C4-2B (cell line): Measurements from ENCODE around the gene DHTKD1.

ENCODE experiments used
- H3K27ac ChIP-seq: fragments of 450-650 bp; 2 replicates; pipeline ENCODE4 v1.5.1; 2017
- ZFX ChIP-seq: fragments of 450-650 bp; IDR thresholded peaks from 2 replicates; pipeline ENCODE4 v1.6.1; 2017
- TF ChIP-seq, protein P1 (sequence below): fragments of 450-650 bp; conservative IDR thresholded peaks from 2 replicates; pipeline ENCODE4 v1.5.1; 2017; ENCODE audit warnings: mild to moderate bottlenecking

DHTKD1 gene

DNA sequence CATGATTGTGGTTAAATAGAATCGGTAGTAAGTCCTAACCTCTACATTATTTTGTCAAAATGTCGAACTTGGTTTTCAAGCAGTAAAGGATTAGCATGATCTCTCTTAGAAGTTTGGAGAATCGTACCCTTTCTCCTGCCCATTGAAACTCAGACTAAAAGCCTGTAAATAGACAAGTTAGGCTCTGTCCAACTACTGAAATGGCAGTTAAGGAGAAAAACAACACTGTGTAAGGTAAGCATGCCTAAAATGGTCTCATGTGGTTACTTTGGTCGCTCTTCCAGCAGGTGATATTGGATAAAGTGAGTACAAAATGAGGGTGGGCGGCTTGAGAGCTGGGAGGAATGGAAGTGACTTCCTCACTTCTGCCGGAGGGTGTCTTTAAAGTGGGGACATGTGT is 85.8 kb downstream of the DHTKD1 start:
- no peak overlapping the region for H3K27ac ChIP-seq

GRCh38 chr10:12156367-12157123 is 87.8 kb downstream of the DHTKD1 start:
- H3K27ac ChIP-seq = no peak overlapping the region
- no peak for TF ChIP-seq ZFX
- TF ChIP-seq, protein P1, sequence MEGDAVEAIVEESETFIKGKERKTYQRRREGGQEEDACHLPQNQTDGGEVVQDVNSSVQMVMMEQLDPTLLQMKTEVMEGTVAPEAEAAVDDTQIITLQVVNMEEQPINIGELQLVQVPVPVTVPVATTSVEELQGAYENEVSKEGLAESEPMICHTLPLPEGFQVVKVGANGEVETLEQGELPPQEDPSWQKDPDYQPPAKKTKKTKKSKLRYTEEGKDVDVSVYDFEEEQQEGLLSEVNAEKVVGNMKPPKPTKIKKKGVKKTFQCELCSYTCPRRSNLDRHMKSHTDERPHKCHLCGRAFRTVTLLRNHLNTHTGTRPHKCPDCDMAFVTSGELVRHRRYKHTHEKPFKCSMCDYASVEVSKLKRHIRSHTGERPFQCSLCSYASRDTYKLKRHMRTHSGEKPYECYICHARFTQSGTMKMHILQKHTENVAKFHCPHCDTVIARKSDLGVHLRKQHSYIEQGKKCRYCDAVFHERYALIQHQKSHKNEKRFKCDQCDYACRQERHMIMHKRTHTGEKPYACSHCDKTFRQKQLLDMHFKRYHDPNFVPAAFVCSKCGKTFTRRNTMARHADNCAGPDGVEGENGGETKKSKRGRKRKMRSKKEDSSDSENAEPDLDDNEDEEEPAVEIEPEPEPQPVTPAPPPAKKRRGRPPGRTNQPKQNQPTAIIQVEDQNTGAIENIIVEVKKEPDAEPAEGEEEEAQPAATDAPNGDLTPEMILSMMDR = no peak

More for the DNA sequence above, 85.8 kb downstream of the DHTKD1 start:
- TF ChIP-seq, protein P1 = no peak
- no peak for TF ChIP-seq ZFX

DNA sequence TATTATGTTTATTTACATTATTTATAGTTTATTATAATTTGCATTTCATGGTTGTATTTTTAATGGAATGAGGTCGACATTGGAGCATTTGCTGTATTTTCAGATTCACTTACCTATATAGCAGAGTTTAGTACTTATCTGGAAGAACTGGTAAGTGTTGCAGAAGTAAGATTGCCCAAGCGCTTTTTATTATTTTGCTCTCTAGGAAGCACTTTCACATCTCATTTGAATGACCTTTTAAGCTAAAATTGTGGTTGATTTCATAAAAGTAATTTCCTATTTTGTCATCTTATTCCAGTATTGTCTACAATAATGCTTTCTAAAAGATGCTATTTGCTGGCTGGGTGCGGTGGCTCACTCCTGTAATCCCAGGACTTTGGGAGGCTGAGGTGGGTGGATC is 89.4 kb downstream of the DHTKD1 start:
- TF ChIP-seq, protein P1 = no peak
- TF ChIP-seq ZFX = no peak
- H3K27ac ChIP-seq = no peak overlapping the region

- no peak overlapping the region for H3K27ac ChIP-seq
- TF ChIP-seq, protein P1 = no peak
- TF ChIP-seq ZFX = no peak
Measured at GRCh38 chr10:12160664-12161063, 91.9 kb downstream of the DHTKD1 start.

DNA sequence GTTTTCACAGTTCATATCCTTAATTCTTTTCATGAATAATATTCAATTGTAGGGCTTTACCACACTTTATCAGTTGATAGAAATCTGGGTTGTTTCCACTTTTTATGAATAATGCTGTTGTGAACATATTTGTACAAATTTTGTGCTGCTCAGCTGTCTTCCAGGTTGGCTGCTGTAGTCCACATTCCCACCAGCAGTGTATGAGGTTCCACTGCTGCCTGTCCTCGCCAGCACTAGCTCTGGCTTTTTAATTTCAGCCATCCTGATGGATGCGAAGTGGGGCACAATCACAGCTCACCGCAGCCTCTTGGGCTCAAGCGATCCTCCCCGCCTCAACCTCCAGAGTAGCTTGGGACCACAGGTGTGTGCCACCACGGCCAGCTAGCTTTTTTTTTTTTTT is 94.2 kb downstream of the DHTKD1 start:
- TF ChIP-seq, protein P1 = no peak
- no peak for TF ChIP-seq ZFX
- H3K27ac ChIP-seq = no peak overlapping the region

GRCh38 chr10:12164085-12164484 is 95.3 kb downstream of the DHTKD1 start:
- no peak overlapping the region for H3K27ac ChIP-seq
- no peak for TF ChIP-seq ZFX
- TF ChIP-seq, protein P1 = no peak

DNA sequence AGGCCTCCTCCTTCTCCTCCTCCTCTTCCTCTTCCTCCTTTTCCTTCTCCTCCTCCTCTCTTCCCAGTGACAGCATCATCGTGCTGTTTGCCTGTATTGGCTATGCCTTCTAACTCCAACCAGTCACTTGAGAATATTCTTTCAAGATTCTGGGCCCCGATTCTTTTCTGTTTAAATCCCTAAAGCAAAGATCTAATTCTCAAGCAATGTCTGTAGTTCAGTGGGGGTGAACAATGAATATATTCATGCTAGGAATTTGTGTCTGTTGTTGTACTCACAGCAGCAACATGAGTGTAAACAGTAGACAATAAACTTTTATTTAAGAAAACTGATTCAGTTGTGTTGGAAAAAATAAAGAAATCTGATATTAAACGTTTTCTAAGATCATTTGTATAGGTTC is 96.3 kb downstream of the DHTKD1 start:
- H3K27ac ChIP-seq = no peak overlapping the region
- TF ChIP-seq, protein P1 = no peak
- no peak for TF ChIP-seq ZFX
